C4-2B (cell line): ENCODE measurements around the gene ARL15.

Experiments
- H3K27ac ChIP-seq: fragments of 450-650 bp; 2 replicates; pipeline ENCODE4 v1.5.1; 2017
- CTCF ChIP-seq: fragments of 450-650 bp; conservative IDR thresholded peaks from 2 replicates; pipeline ENCODE4 v1.5.1; 2017; ENCODE audit warnings: mild to moderate bottlenecking
- ZFX ChIP-seq: fragments of 450-650 bp; IDR thresholded peaks from 2 replicates; pipeline ENCODE4 v1.6.1; 2017

ARL15 gene

GRCh38 chr5:54205918-54206317 lies 104.5 kb downstream of the ARL15 start:
- no peak overlapping the region for H3K27ac ChIP-seq
- TF ChIP-seq ZFX = no peak
- no peak for TF ChIP-seq CTCF

- TF ChIP-seq ZFX = no peak
- no peak for TF ChIP-seq CTCF
- no peak overlapping the region for H3K27ac ChIP-seq
These were observed 104.9 kb downstream of the ARL15 start for GRCh38 chr5:54205453-54205852.

GRCh38 chr5:54197018-54197417 lies 113.4 kb downstream of the ARL15 start:
- H3K27ac ChIP-seq = no peak overlapping the region
- TF ChIP-seq ZFX (no peak), CTCF (no peak)

GRCh38 chr5:54195701-54196100 lies 114.7 kb downstream of the ARL15 start:
- no peak overlapping the region for H3K27ac ChIP-seq
- TF ChIP-seq CTCF (no peak), ZFX (no peak)

- no peak for TF ChIP-seq ZFX
- no peak for TF ChIP-seq CTCF
- no peak overlapping the region for H3K27ac ChIP-seq
These were observed 116.1 kb downstream of the ARL15 start for GRCh38 chr5:54194318-54194717.

- no peak for TF ChIP-seq ZFX
- TF ChIP-seq CTCF = no peak
- no peak overlapping the region for H3K27ac ChIP-seq
These were observed 122.7 kb downstream of the ARL15 start for GRCh38 chr5:54187694-54188093.

- TF ChIP-seq ZFX (no peak), CTCF (no peak)
- H3K27ac ChIP-seq = no peak overlapping the region
These were observed 123.4 kb downstream of the ARL15 start for GRCh38 chr5:54186912-54187445.
